HepG2 (cell line): ENCODE results near the gene TDRD9. TPM values are rescaled to one million over a fixed set of nuclear protein-coding genes. Genes with fewer than 3 reads are reported as not detected.

ENCODE experiments used
- BRCA1 ChIP-seq: sonication (generic); formaldehyde crosslinking; IDR thresholded peaks from 2 replicates; pipeline ENCODE4 v1.4.0; 2020; ENCODE audit warnings: missing genetic modification reagents
- CCDC6 ChIP-seq: sonication (generic); formaldehyde crosslinking; IDR thresholded peaks from 2 replicates; pipeline ENCODE4 v1.8.1; 2022; ENCODE audit warnings: mild to moderate bottlenecking, missing genetic modification reagents, moderate library complexity
- CREM ChIP-seq, 2 experiments: sonication (generic) in 1 of 2; formaldehyde crosslinking in 1 of 2; IDR thresholded peaks; 2 replicates each; pipeline versions ENCODE4 v1.4.0 to v1.6.1; 2016 to 2020; ENCODE audit warnings: antibody characterized with exemption in 1 of 2, mild to moderate bottlenecking in 1 of 2, missing genetic modification reagents in 1 of 2
- ERF ChIP-seq: IDR thresholded peaks from 2 replicates; pipeline ENCODE4 v1.6.1; 2018; ENCODE audit warnings: missing biosample characterization, missing genetic modification reagents
- FOXC1 ChIP-seq: sonication (generic); formaldehyde crosslinking; IDR thresholded peaks from 2 replicates; pipeline ENCODE4 v1.8.0; 2022; ENCODE audit warnings: mild to moderate bottlenecking, missing genetic modification reagents, borderline replicate concordance
- KAT2B ChIP-seq: fragments of 150-350 bp; IDR thresholded peaks from 2 replicates; pipeline ENCODE4 v1.6.1; 2014; ENCODE audit warnings: low read depth, low read length, borderline replicate concordance
- NFYC ChIP-seq: IDR thresholded peaks from 2 replicates; pipeline ENCODE4 v1.6.1; 2016; ENCODE audit warnings: missing genetic modification reagents, missing compliant biosample characterization
- PAWR ChIP-seq: sonication (generic); formaldehyde crosslinking; IDR thresholded peaks from 2 replicates; pipeline ENCODE4 v1.4.0; 2020; ENCODE audit warnings: missing genetic modification reagents, mild to moderate bottlenecking, borderline replicate concordance
- PLRG1 ChIP-seq: fragments of 450-650 bp; conservative IDR thresholded peaks from 2 replicates; pipeline ENCODE4 v1.6.1; 2016
- POGZ ChIP-seq: sonication (generic); formaldehyde crosslinking; IDR thresholded peaks from 2 replicates; pipeline ENCODE4 v1.4.0; 2020; ENCODE audit warnings: mild to moderate bottlenecking, missing genetic modification reagents
- SCMH1 ChIP-seq: sonication (generic); formaldehyde crosslinking; IDR thresholded peaks from 2 replicates; pipeline ENCODE4 v1.9.0; 2021; ENCODE audit warnings: missing genetic modification reagents, mild to moderate bottlenecking, borderline replicate concordance
- SMC3 ChIP-seq: IDR thresholded peaks from 2 replicates; pipeline ENCODE4 v1.6.1; 2011; ENCODE audit warnings: low read length, improper control_type of control experiment
- TARDBP ChIP-seq: sonication (generic); formaldehyde crosslinking; IDR thresholded peaks from 2 replicates; pipeline ENCODE4 v1.8.0; 2022; ENCODE audit warnings: mild to moderate bottlenecking, missing genetic modification reagents
- XBP1 ChIP-seq: sonication (generic); formaldehyde crosslinking; IDR thresholded peaks from 2 replicates; pipeline ENCODE4 v1.5.0; 2020; ENCODE audit warnings: missing genetic modification reagents
- ZFP1 ChIP-seq: IDR thresholded peaks from 2 replicates; pipeline ENCODE4 v1.6.1; 2016
- ZMAT3 ChIP-seq: sonication (generic); formaldehyde crosslinking; conservative IDR thresholded peaks from 2 replicates; pipeline ENCODE4 v1.7.0; 2021; ENCODE audit warnings: missing genetic modification reagents
- ZNF44 ChIP-seq: sonication (generic); formaldehyde crosslinking; IDR thresholded peaks from 2 replicates; pipeline ENCODE4 v1.5.1; 2020; ENCODE audit warnings: mild to moderate bottlenecking, missing genetic modification reagents
- ZNF652 ChIP-seq: IDR thresholded peaks from 2 replicates; pipeline ENCODE4 v1.6.1; 2016; ENCODE audit warnings: low read depth, borderline replicate concordance
- ZNF709 ChIP-seq: sonication (generic); formaldehyde crosslinking; IDR thresholded peaks from 2 replicates; pipeline ENCODE4 v1.5.0; 2020; ENCODE audit warnings: mild to moderate bottlenecking, missing genetic modification reagents
- ZNF878 ChIP-seq: sonication (generic); formaldehyde crosslinking; IDR thresholded peaks from 2 replicates; pipeline ENCODE4 v1.8.1; 2023; ENCODE audit warnings: mild to moderate bottlenecking, missing genetic modification reagents, moderate library complexity
- polyA plus RNA-seq, 8 experiments: library from polyadenylated mRNA; depleted of rRNA in 3 of 8; stranded (reverse) in 7 of 8; unstranded in 1 of 8; fragments of >200 nt; fragmentation: Illumina TruSeq in 4 of 8; extraction: Trizol in 4 of 8; gene quantifications; 2 replicates each; pipeline versions ENCODE4 v1.2.1 to v1.2.3, GENCODE V29; 2011 to 2016; ENCODE audit warnings: low read depth in 4 of 8, missing spikeins in 1 of 8, mixed read lengths in 1 of 8; ENCODE audit not compliant: insufficient read depth in 1 of 8
- total RNA-seq, 5 experiments: library from RNA; depleted of rRNA; stranded (reverse); fragments of >200 nt; fragmentation: Illumina TruSeq; extraction: Trizol; gene quantifications; 2 replicates each; pipeline ENCODE4 v1.2.3, GENCODE V29; 2016; ENCODE audit warnings: low read depth in 1 of 5
- TF ChIP-seq, protein P1 (sequence below): sonication (generic); formaldehyde crosslinking; IDR thresholded peaks from 2 replicates; pipeline ENCODE4 v1.8.0; 2022; ENCODE audit warnings: missing genetic modification reagents, mild to moderate bottlenecking, borderline replicate concordance
- TF ChIP-seq, protein P2 (sequence below): sonication (generic); formaldehyde crosslinking; conservative IDR thresholded peaks from 2 replicates; pipeline ENCODE4 v1.8.0; 2022; ENCODE audit warnings: mild to moderate bottlenecking, moderate library complexity, missing genetic modification reagents
- TF ChIP-seq, protein P3 (sequence below): fragments of 450-650 bp; IDR thresholded peaks from 2 replicates; pipeline ENCODE4 v1.6.1; 2016

Gene TDRD9
- total and polyA plus RNA-seq, 2 of the 13 experiments (the other 11 are each of a cell fraction or from before 2014, with no cell fraction given), result not detected

DNA sequence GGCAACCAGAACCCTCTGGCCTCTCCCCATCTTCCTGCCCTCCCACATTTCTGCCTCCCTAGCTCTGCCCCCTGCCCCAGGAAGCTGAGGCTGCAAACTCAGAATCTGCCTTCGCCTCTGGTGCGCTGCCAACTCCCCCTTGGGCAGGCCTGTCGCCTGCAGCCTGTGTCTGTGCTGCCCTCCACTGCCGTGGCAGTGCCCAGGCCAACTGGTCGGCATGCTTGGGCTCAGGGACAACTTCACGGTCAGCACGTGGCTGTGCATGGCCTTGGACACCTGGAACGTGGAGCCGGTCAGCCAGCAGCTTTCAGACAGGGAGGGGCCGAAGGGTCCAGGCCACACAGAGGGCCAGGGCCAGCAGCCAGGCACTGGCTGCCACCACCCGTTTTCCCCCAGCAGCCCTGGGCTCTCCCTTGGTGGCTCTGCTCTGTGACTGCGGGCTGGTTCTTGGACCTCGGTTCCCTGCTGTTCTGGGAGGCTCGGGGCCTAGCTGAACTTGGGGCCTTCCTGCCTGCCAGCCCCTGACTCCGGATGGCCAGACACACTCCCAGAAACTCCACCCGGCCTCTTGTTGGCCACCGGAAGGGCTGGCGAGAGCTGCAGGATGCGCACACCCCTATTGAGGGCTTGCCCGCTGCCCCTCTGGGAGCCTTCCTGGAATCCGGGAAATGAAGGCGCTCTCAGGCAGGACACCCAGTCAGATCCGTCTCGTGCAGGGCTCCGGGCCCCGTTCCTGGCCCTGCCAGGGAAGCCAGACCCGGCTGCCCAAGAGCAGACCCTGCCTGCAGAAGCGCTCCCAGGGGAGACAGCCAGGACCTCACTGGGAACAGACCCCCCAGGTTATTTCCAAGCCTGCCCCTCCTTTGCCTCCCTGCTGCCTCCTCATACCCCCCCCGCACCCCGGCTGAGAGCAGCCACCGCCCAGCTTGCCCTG, 46.7 kb upstream of the TDRD9 start (continued):
- TF ChIP-seq, protein P1, sequence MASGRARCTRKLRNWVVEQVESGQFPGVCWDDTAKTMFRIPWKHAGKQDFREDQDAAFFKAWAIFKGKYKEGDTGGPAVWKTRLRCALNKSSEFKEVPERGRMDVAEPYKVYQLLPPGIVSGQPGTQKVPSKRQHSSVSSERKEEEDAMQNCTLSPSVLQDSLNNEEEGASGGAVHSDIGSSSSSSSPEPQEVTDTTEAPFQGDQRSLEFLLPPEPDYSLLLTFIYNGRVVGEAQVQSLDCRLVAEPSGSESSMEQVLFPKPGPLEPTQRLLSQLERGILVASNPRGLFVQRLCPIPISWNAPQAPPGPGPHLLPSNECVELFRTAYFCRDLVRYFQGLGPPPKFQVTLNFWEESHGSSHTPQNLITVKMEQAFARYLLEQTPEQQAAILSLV, result peak; percentile 88; the same call in 1 of the 2 replicates
- TF ChIP-seq XBP1 (CRISPR knock-in tag) (0 out of 2 replicates have a peak, but pooled peaks have one; percentile 16), SMC3 (no peak), ZNF44 (CRISPR knock-in tag) (peak; percentile 95; the same call in 1 of the 2 replicates), FOXC1 (peak; percentile 99), NFYC (CRISPR knock-in tag) (peak; percentile 41; the same call in 1 of the 2 replicates), ZNF709 (CRISPR knock-in tag) (peak; percentile 98), ZFP1 (CRISPR knock-in tag) (peak; percentile 72; the same call in 1 of the 2 replicates), ERF (CRISPR knock-in tag) (peak; percentile 96), ZNF878 (CRISPR knock-in tag) (peak; percentile 55; the same call in 1 of the 2 replicates), ZNF652 (CRISPR knock-in tag) (no peak), CREM (IDR thresholded peaks at IDR 0.05) (no peak; the same call in 1 of the 2 replicates), CREM (CRISPR knock-in tag; IDR thresholded peaks at IDR 0.05) (no peak), BRCA1 (no peak), POGZ (CRISPR knock-in tag) (peak; percentile 72), KAT2B (no peak), CCDC6 (CRISPR knock-in tag) (peak; percentile 88), TARDBP (CRISPR knock-in tag) (peak; percentile 90; the same call in 1 of the 2 replicates), PAWR (no peak), PLRG1 (no peak), SCMH1 (CRISPR knock-in tag) (no peak), ZMAT3 (CRISPR knock-in tag) (peak; percentile 97)
- TF ChIP-seq, protein P2, sequence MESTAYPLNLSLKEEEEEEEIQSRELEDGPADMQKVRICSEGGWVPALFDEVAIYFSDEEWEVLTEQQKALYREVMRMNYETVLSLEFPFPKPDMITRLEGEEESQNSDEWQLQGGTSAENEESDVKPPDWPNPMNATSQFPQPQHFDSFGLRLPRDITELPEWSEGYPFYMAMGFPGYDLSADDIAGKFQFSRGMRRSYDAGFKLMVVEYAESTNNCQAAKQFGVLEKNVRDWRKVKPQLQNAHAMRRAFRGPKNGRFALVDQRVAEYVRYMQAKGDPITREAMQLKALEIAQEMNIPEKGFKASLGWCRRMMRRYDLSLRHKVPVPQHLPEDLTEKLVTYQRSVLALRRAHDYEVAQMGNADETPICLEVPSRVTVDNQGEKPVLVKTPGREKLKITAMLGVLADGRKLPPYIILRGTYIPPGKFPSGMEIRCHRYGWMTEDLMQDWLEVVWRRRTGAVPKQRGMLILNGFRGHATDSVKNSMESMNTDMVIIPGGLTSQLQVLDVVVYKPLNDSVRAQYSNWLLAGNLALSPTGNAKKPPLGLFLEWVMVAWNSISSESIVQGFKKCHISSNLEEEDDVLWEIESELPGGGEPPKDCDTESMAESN (CRISPR knock-in tag), result peak; percentile 93
- TF ChIP-seq, protein P3, sequence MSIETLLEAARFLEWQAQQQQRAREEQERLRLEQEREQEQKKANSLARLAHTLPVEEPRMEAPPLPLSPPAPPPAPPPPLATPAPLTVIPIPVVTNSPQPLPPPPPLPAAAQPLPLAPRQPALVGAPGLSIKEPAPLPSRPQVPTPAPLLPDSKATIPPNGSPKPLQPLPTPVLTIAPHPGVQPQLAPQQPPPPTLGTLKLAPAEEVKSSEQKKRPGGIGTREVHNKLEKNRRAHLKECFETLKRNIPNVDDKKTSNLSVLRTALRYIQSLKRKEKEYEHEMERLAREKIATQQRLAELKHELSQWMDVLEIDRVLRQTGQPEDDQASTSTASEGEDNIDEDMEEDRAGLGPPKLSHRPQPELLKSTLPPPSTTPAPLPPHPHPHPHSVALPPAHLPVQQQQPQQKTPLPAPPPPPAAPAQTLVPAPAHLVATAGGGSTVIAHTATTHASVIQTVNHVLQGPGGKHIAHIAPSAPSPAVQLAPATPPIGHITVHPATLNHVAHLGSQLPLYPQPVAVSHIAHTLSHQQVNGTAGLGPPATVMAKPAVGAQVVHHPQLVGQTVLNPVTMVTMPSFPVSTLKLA, result peak; percentile 86
